Measurements from ENCODE around the gene PDILT. TPM values are rescaled to one million over a fixed set of nuclear protein-coding genes. Genes with fewer than 3 reads are reported as not detected.

PDILT gene
- total RNA-seq, 1 experiment from 2014 or later: not detected

DNA sequence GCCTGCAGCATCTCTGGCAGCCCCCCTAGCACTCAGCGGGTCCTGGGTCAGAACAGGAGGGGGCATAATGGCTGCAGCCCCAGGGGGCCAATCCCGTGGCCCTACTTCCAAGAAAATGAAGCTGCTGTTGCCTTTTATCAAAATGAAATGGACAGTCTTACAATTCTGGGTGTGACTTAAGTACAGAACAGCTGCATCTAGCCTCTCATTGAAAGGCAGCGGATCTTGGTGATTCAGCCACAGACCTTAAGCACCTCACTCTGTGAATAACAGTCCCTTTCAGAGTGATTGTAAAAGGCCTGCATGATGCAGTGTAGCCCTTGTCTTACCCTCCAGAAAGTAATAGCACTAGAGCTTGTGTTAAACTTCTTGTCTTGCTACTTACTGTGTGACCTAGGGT, 40.5 kb downstream of the PDILT start:
- no peak for DNase-seq (ENCODE audit: low spot score)

DNA sequence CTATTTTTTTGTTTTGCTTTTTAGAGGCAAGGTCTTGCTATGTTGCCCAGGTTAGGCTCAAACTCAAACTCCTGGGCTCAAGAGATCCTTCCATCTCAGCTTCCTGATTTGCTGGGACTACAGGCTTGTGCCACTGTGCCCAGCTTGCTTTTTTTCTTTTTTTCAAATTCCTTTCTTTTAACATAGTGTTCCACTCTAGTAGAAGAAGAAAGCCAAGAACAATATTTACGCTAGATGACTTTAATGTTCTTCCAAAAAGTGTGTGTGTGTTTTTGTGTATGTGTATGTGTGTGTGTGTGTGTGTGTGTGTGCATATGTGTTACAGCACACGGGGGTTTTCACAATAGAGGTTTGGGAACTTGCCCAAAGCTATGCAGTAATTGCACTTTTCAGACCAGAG, 41.3 kb downstream of the PDILT start:
- no peak for DNase-seq (ENCODE audit: low spot score)

DNA sequence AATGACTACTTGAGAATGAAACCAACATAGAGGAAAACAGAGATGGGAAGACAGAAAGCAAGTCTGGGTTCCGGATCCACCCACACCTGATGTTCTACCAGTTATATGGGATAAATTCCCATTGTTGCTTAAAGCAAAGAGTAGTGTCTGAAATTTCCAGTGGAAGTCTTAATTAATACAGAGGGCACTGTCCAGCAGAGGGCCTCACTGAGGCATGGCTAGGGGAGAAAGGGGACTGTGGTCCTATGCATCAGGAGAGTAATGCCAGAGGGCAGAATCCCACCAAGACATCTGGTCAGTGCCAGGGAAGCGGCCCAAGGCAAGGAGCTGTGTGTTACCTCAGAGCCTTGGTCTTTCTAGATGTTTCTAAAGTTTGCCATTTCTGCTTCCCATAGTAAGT, 44.5 kb downstream of the PDILT start:
- DNase-seq (ENCODE audit: low spot score): no peak

DNA sequence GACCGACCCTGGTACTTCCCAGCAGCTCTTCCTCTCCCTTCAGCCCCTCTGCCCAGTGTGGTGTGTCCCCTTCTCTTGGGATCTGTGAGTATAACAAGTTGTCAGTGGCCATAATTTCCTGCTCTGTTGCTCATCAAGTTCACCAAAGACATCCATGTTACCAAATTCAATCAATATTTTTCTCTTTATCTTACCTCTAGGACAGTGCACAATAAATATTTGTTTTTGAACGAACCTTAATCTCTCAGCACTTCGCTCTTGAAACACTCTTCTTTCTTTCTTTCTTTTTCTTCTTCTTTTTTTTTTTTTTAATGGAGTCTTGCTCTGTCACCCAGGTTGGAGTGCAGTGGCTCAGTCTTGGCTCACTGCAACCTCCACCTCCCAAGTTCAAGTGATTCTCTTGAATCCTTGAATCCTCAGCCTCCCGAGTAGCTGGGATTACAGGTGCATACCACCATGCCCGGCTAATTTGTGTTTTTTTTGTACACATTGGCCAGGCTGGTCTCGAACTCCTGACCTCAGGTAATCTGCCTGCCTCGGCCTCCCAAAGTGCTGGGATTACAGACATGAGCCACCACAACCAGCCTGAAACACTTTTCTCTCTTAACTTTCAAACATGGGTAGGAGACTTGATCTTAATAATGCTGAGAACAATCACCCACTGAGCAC, 49.3 kb downstream of the PDILT start:
- DNase-seq (ENCODE audit: low spot score): no peak

DNA sequence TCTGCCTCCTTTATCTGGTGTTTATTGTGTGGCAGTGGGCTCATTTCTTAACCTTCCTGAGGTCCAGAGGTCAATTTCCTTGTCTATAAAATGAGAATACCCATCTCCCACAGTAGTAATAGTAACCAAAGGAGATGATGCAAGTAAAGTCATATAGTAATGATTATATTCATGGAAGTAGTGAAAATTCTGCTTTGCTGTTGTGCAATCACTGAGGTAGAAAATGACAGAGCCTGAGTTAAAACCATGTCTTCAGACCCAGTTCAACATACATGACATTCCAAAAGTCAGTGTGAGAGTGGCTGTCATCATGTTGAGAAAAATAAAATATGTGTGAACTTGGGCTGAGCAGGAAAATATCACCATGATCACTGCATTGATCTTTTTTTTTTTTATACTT, 51.2 kb downstream of the PDILT start:
- DNase-seq (ENCODE audit: low spot score): no peak

DNA sequence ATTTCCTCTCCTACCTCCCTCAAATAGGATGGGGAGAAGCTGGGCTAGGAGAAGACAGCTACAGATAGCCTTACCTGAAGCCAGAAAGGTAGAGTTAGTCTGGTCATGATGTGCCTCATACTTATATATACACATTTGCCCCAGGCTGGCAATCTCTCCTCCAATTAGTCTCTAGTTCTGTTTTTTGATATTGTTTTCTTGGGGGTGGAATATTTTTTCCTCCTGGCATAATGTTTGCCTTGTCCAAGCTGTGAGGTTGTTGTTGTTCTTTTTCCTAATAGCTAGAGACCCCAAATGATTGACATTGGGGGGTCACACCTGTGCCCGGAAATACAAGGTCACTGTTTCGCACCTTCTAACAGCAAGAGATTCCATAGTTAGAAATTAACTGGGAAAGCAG, 51.9 kb downstream of the PDILT start, which contains the start of gene UMOD:
Gene UMOD, minus strand, starts transcription at position 101 of the 400 bp plus-strand sequence. CDS start 1,978 bp downstream, outside the sequence.
- DNase-seq (ENCODE audit: low spot score): no peak

DNA sequence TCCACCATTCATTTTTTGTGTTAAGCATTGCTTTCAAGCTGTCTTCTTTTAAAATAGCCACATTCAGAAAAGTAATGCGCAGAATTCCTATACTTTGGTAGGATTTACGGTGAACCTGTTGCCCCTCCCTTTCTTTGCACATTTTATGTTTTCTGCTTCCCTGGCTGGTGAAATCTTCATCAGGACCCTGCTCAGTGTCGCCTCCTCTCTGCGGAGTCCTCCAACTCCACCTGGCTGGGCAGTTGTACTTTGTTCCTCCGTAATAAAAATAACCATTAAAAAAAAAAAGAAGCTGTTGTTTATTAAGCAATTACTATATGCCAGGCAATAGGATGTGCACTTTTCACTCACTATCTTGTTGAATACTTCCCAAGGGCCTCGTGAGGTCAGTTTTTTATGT, 54.9 kb downstream of the PDILT start:
- no peak for DNase-seq (ENCODE audit: low spot score)

DNA sequence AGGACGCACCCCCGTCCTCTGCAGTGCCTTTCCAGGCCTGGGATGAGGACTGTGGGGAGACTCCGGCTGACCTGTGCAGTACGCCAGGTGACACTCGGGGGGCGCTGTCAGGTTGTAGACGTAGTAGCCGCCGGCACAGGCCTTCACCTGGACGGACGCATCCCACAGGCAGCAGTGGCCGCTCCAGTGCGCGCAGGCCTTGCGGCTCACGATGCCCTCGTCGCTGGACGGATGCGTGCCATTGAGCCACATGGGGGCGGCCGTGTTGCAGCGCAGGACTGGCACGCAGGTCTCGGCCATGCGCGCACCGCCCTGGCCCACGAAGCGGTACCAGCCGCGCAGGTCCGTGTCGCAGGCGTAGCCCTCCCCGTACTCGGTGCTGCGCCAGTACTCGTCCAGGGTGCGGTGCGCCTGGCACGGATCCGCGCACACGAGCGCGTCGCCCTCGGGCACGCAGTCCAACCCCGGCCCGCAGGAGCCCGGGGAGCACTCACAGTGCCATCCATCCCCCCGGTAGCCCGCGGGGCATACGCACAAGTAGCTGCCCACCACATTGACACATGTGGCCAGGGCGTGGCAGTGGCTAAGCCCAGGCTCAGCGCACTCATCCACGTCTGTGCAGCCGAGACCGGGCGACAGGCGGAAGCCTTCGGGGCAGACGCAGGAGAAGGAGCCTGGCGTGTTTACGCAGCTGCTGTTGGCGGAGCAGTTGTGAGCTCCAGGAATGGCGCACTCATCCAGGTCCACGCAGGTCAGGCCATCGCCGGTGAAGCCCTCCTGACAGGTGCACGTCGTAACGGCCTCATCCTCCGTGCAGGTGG, 56.0 kb downstream of the PDILT start:
- DNase-seq (ENCODE audit: low spot score): no peak

DNA sequence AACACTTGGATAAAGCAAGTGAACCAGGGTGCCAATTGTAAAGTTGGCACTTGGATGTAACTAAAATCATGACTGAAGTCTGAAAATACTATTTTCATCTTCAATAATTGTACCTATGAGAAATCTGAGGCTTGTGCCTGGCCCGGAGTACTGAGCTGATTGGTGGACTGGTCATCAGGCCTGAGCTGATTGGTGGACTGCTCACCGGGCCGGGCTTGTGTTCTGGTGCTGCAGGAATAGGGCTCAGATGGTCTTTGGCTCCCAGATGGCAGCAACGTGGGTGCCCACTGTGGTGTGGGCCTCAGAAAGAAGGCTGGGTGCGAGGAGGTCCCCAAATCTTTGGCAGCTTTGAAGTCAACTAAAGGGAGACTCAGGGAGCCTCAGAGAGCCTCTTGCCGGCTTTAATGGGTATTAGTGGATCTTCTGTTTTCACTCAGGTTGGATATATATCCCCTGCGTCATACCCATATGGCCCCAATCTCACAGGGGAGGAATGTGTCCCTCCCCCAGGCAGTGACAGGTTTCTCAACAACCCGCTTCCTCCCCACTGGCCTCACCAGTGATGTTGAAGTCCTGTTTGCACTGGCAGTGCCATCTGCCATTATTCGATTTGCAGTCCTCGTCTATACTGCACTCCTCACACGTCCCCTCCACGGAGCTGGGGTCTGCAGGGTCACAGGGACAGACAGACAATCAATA, 56.7 kb downstream of the PDILT start:
- no peak for DNase-seq (ENCODE audit: low spot score)

DNA sequence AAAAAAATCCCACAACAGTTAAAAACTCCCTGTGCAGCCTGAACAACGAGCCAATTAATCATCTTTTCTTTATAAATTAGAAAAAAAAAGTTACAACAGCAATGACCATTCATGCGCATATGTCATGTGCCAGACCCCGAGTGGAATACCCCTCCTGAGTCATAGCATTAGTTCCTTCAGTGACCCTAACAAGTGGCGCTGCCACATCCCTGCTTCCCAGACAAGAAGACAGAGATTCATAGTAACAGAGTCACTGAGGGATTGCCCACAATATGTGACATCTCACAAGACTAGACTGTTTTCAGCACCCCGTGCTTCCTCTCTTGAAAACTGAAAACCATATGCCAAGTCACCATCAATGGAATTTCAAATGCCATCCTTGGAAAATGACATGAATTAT, 59.9 kb downstream of the PDILT start:
- DNase-seq (ENCODE audit: low spot score): no peak

DNA sequence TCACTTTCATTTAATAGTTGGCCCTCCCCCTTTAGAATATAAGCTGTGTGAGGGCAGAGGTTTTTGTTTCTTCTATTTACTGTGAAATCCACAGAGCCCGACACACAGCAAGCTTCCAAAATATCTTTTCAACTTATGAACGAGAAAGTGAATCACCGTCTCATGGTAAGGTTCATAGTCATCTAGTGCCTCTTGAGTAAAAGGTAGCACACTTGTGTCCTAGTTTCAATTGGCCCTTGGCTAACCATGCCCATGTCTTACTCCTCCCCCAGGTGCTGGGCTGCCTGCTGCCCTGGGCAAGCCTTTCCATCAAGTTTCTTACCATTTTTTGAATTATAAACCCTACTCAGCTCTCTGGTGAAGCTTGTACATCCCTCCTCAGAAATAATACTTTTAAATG, 64.8 kb downstream of the PDILT start:
- DNase-seq (ENCODE audit: low spot score): no peak

DNA sequence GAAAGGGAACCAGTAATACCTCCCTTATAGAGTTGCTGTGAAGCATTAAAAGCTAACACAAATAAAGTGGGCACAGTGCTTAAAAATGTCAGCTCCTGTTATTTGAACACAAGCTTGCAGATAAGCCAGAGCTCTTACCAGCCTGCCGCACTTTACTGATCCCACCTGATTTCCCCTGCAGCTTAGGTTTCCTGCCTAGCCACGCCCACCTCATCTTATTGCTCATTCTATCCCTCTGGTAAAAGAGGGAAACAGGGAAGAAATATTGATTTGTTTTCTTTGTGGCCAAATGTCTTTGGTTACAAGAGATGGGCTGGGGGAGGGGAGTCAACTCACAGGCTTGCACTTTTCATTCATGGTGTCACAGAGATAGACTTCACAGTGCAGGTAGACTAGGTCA, 67.6 kb downstream of the PDILT start:
- DNase-seq (ENCODE audit: low spot score): no peak

DNA sequence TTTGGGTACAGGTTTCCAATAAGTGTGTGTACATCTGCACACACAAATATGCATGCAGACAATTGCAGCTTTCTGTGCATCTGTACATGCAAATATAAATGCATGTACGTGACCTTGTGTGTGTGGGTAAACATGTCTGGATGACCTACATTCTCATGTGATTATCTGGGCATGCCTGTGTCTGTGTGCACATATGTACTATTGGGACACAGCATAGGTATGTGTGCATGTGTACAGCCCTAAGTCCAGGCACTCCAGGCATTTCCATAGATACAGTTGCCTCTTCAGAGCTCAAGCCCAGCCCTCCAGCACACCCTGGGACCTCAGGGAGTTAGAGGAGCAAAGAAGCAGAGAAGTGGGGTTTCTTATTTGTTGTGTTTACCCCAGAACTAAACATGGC, 70.1 kb downstream of the PDILT start:
- no peak for DNase-seq (ENCODE audit: low spot score)

DNA sequence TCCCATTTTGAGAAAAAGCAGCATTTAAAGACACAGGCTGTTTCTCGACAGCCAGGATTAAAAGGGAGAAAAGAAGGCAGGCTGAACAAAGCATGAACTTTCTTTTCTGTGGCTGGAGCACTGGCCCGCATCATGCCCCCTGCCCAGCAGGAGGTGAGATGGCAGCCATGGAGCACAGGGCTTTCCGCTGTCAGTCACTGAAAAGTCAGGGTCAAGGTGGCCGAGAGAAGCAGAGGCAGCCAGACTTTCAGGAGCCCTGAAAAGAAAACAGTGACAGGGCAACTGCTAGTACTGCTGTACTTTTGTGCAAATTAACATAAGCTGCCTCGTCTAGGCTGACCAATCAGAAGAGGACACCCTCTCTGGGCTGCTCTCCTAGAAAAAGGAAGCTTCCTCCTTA, 71.4 kb downstream of the PDILT start:
- no peak for DNase-seq (ENCODE audit: low spot score)

DNA sequence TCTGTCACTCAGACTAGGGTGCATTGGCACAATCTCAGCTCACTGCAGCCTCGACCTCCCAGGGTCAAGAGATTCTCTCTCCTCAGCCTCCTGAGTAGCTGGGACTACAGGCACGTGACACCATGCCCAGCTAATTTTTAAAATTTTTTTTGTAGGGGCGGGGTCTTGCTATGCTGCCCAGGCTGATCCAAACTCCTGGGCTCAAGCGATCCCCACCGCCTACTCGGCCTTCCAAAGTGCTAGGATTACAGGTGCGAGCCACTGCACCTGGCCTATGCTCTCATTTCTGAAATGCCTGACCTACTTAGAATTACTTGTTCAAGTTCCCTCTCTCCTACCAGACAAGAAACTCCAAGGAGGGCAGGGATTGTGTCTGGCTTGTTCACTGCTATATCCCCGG, 72.1 kb downstream of the PDILT start:
- DNase-seq (ENCODE audit: low spot score): no peak

DNA sequence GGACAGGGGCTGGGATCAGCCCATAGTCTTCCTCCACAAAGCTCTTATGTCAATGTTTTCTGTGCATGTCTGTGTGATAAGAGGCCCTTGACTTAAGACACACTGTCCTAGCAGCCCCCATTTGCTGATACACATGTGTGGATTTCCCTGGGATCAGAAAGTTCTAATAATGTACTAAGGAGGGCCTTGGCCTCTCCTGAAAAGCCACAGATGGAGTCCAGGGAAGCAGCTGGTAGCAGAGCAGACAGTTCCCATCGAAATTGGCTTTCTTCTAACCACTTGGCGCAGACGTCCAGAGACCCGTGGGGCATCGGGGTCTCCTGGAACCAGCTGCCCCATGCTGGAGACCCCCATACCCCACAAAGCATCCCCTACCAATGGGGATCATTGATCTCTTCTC, 72.9 kb downstream of the PDILT start:
- DNase-seq (ENCODE audit: low spot score): no peak

DNA sequence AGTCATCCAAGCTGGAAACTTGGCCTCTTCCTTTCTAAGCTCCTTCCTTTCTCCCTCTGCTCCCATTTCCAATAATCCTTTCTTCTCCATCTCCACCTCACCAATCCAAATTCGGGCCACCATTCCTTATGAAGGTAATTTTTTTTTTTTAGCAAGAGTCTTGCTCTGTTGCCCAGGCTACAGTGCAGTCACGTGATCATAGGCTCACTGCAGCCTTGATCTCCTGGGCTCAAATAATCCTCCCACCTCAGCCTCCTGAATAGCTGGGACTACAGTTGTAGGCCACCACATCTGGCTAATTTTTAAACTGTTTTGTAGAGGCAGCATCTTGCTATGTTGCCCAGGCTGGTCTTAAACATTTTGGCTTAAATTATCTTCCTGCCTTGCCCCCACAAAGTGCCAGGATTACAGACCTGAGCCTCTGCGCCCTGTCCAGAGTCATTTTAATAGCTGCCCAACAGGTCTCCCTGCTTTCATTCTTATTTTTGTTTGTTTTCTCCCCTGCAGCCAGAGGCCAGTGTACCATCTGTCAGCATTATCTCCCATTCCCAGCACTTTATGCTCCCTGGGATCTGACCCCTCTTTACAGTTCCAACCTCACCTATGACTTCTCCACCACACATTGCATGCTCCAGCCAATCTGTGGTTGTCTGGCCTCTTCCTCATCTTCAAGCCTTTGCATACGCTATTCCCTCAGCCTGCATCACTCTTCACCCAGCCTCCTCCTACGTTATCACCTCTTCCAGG, 75.0 kb downstream of the PDILT start:
- no peak for DNase-seq (ENCODE audit: low spot score)

DNA sequence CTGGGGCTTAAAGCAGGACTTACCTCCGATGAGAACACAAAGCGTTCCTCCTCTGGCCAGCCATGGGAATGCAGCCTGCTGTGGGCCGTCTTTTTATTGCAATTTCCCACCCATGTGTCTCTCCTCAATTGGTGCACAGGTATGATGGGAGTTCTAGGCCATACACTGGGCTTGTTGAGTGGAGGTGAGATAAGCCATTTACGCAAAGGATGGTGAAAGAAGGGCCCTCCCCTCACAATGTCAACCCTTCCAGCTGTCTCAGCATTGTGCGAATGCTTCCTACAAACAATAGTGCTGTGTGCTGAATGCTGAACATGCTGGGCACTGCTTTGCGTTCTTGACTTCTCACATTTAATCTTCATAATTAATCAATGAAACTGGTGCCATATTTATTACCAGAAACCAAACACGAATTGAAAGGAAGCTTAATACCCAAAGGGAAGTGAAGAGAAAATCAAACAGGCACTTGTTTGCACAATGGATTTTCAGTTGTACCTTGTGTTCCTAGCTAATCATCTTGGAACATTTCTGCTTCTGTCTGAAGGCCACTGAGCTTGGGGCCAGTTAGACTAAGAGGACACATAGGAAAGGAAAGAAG, 77.0 kb downstream of the PDILT start, which contains the start of gene GP2:
Gene GP2, minus strand, starts transcription at position 70 of the 598 bp plus-strand sequence. CDS start 1,082 bp downstream, outside the sequence.
- DNase-seq (ENCODE audit: low spot score): peak; percentile 1

DNA sequence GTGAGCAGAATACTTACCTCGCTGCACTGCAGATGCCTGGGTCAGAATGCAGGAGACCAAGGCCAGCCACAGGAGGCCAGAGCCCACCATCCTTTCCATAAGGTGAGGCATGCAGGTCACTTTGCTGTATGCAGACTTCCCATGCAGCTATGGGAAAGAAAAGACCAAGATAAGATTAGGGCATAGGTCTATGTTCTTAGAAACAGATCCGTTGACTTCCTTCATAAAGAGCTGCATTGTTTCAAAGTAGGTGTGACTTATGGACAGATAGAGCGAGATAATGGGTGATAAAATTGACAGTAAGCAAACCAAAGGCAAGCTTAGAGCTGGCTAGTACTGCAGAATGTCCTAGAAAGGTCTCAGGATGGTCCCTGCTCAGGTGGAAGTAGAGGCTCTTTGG, 78.2 kb downstream of the PDILT start:
- DNase-seq (ENCODE audit: low spot score): no peak

DNA sequence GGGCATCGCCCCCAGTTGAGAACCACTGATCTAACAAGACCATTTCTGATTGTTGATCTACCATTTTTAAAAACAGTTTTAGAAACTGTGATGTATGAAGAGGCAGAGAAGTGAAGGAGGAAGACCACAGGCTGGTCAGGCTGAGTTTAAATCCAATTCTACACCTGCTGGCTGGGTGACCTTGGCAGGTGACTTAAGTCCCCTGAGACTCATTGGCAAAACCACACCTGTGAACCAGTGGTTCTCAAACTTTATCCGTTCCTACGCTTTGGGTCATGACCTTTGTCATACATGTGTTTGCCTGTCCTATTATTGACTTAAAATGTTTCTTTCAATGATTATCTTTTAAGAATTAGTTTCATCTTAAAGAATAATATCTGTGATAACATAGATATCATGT, 79.5 kb downstream of the PDILT start:
- DNase-seq (ENCODE audit: low spot score): no peak

DNA sequence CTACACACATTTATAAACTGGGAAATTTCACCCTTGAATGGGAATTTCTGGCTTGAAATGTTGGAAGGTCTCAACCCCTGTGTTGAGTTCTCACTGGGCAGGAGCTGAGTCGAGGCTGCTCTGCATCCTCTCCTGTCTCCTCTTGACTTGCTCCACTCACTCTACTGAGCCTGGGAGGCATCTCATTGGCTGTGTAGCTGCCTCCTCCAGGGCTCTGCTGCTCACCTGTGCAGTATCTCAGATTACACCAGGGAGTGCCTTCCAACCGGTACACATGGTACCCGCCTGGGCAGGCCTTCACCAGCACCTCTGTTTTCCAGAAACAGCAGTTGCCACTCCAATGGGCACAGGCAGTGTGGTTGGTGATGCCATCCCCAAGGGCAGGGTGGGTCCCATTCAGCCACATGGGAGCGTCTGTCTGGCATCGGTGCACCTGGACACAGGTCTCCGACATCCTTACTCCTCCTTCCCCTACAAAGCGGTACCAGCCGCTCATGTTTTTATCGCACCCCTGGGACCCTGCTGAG, 80.9 kb downstream of the PDILT start:
- DNase-seq (ENCODE audit: low spot score): no peak
